NCI-H2029 (cell line): ENCODE results near the gene HMOX2.

Experiments
- DNase-seq: peaks from one replicate; lab custom pipeline; 2025; lab: John Stamatoyannopoulos, UW

Gene HMOX2

DNA sequence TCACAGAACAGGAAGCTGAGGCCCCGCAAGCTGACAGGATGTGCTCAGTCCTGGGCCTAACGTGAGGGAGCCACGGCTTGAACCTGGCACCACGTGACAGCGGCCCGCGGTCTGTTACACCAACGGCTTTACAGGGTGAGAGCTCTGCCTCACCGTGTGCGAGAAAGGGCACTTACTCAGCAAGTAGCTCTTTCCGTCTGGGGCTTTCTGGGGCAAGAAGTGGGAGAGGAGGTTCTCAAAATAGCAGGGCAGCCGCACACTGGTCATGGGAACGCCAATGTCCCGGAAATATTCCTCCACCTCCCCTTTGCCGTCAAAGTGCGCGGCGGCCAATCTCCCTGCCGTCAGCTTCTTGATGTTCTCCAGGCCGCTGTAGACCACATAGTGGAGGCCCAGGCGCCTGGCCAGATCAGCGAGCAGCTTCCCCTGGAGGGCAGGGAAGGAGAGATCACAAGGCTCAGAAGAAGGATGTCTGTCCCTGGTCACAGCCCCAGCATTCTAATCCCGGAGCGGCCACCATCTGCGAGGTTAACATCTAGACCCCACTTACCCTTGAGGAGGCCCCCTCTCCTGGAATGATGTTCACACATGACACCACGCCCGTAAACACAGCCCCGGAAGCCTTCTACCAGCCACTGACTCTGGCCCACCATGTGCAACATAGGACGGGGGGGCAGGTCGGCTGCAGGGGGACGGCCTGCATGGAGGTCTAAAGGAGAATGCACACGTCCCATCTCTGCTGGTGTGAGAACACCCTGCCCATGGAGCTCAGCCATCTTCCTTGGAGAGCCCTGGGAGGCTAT lies 10.0 kb upstream of the HMOX2 start:
- DNase-seq = no peak

GRCh38 chr16:4467916-4468315 lies 8.3 kb upstream of the HMOX2 start:
- DNase-seq = no peak

- DNase-seq = no peak
Measured at GRCh38 chr16:4468972-4469371, 7.2 kb upstream of the HMOX2 start.

GRCh38 chr16:4471869-4472268 lies 4.3 kb upstream of the HMOX2 start:
- DNase-seq = no peak

DNA sequence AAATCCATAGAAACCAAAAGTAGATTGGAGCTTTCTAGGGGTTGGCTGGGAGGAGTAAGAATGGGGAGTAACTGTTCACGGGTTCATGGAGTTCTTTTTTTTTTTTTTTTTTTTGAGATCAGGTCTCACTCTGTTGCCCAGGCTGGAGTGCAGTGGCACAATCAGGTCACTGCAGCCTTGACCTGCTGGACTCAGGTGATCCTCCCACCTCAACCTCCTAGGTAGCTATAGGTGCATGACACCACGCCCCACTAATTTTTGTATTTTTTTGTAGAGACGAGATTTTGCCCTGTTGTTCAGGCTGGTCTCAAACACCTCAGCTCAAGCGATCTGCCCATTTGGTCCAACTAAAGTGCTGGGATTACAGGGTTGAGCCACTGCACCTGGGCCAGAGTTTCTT lies 3.3 kb upstream of the HMOX2 start:
- DNase-seq = no peak

DNA sequence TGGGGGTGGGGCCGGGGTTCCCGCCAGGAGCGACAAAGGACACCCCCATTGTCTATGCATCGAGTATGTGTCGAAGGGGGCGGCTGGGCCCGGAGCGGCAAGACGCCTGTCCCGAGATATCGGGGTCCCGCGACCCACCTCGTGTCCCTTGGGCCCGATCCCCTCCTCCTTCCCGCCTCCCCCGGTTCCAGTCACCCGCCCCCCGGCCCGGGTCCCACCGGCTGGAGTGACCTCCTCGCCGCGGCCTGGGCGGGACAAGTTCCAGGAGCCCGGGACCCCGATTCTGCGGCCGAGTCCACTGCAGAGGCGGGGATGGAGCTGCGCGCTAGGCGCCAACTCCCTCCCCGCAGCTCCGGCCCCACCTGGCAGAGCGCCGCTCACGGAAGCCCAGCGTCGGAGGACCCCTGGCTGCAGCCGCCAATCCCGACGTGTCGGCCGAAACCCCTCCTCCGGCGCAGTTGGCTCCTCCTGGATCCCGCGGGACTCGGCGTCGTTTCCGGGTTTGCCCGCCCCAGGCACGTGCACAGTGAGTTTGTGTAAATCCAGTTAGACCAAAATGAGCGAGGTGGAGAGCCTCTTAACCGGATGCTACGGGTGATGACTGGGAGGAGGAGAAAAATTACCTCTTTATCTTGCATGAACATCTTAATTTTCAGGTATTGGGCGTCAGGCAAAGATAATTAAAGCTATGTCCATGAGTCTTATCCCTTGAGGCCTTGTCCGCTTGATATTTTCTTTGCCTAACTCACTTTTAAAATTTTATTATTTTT lies 1.8 kb upstream of the HMOX2 start, which contains the start of gene NMRAL1:
TSS of gene NMRAL1 (minus strand) at position 434 of the 770 bp plus-strand sequence. CDS start 493 bp downstream, outside the sequence.
- DNase-seq = peak; percentile 95

DNA sequence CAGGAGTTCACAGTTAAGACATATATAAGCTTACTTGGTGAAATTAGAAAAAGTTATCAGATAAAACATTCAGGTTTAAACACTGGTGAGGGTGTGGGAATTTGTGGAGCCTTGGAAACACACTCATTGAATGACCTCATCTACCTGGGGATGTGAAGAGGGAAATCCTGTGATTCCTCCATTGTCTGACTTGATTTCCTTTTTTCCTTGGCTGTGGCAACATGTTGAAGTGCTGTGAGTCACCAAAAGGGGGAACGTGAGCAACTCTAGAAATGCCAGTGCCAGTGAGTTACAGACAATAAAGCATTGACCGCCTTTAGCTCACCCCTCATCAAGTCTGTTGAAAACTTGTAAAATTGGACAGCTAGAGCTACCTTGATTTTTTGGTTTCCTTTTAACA lies 1.8 kb downstream of the HMOX2 start:
- peak; percentile 40 for DNase-seq

DNA sequence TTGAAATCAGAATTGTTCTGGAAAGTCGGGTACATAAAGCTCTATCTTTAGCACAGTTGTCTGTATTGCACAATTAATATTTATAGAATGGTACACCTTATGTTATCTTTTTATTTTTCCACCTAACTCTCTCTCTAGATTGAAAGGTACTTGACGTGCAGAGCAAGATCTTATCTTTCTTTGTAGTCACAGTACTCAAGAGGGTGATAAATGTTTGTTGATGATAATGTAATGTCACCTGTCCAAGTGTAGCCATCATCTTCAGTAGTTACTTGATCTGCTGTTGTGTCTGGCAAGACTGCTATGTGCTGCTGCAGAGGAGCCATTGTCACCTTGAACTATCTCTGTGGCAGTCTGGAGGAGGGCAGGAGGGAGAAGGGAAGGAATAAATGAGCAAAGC lies 5.3 kb downstream of the HMOX2 start:
- DNase-seq = peak; percentile 22

- DNase-seq = no peak
Measured at GRCh38 chr16:4481963-4482362, 5.8 kb downstream of the HMOX2 start.

- DNase-seq = no peak
Measured at GRCh38 chr16:4486126-4486893, 10.1 kb downstream of the HMOX2 start.

DNA sequence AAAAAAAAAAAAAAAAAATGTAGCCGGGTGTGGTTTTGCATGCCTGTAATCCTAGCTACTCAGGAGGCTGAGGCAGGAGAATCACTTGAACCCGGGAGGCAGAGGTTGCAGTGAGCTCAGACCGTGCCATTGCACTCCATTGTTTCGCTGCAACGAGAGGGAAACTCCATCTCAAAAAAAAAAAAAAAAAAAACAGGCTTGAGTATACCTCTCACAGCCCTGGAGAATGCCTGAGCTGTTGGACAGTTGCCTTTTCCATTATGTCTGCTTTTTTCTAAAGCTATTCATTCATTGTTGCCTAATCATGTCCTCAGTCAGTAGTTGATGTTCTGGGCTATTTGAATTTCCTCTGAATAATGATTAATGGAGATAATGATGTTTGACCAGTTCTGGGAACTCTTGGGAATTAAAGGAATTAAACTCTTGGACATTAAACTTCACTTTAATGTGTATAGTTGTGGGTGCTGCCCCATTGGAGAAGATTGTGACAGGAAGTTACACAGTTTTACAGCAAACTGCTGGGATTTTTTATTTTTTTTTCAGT lies 11.8 kb downstream of the HMOX2 start:
- DNase-seq = peak; percentile 24

DNA sequence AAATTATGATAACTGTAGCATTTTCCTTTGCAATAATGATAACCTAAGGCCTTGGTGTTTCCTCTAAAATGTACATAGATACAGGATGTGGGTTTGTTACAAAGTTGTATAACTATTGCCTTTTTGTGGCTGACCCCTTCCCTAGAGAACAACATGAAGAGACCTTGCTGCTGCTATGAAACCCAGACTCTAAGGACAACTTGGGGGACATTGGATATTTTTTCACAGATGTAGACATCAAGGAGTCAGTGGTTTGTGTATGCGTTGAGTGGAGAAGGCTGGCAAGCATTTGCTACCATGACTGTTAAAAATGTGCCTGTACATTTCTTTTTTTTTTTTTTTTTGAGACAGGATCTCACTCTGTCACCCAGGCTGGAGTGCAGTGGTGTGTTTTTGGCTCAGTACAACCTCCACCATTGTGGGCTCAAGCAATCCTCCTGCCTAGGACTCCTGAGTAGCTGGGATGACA lies 12.3 kb downstream of the HMOX2 start:
- DNase-seq = no peak

DNA sequence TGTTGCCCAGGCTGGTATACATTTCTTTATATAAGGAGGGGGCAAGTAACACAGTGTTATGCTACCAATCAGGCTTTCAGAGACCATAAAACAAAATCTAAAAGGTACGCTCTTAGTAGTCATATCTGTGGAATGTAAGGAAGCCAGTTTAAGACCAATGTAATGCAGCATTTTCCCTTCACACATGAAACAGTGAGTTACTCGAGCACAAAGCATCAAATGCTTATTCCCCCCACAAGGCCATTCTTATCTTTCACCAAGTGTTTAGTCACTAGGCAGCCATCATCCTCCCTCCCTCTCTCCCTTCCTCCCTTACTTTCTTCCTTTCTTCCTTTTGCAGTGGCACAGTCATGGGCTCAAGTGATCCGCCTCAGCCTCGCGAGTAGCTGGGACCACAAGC lies 12.8 kb downstream of the HMOX2 start:
- DNase-seq = no peak

GRCh38 chr16:4491898-4492297 lies 15.7 kb downstream of the HMOX2 start:
- DNase-seq = no peak

GRCh38 chr16:4494746-4495490 lies 18.7 kb downstream of the HMOX2 start:
- no peak for DNase-seq

- no peak for DNase-seq
Measured at GRCh38 chr16:4495766-4496165, 19.6 kb downstream of the HMOX2 start.

DNA sequence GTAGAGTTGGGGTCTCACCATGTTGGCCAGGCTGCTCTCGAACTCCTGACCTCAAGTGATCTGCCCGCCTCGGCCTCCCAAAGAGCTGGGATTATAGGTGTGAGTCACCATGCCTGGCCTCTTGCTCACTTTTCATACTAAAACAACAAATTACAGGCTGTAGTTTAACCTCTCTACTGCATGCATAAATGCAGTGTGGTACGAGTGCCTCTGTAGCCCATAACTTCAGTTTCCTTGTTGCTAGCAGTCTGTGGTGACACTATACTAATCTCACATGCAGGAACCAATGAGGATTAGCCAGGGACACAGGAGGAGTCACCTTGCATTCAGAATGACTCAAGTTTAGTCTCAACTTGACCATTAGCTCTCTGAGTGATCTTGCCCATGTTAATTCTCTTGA lies 20.1 kb downstream of the HMOX2 start:
- no peak for DNase-seq

- DNase-seq = no peak
Measured at GRCh38 chr16:4498546-4499195, 22.5 kb downstream of the HMOX2 start.

GRCh38 chr16:4499196-4499555 lies 23.0 kb downstream of the HMOX2 start:
- DNase-seq = no peak

DNA sequence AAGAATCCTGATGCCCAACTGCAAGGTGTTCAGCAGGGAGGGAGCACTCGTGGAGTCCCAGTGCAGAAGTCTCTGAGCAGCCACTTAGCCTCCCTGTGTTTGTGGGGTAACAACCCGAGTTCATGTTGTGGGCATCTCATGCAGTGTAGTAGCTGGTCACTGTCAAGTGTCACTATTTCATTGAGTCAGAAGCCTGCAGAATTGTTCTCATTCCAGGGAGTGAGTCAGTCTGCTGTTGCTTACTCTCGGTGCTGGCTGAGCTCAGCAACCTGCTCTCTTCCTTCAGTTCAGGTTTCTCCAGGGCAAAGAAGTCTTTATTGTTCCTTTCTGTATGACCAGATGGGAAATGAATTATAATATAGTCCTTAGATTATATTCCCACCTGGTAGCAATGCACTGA lies 24.1 kb downstream of the HMOX2 start:
- no peak for DNase-seq

DNA sequence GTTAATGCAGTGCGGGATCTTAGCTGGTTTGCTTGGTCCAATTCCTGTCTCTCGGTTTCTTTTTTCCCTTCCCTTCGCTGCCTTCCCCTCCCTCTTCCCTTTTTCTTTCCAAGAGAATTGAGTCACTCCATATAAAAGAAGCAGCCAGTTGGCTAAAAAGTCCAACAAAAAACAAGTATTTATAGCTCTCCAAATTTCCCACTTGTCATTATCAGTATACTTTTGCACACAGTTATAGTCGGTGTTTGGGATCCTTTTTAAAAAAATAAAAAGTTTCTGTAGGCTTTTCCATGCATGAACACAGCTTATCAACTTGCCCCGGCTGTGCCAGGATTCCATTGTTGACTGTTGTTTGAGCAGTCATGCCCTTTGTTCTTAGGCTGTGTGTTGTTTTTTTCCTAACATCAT lies 24.9 kb downstream of the HMOX2 start:
- no peak for DNase-seq
